H1 (cell line): ENCODE results near the gene GRIK2.

Experiments used
- ASH2L ChIP-seq: fragments of 200-600, 300-600 bp; sonication (generic); IDR thresholded peaks from one replicate; pipeline ENCODE4 v1.7.1; 2017; ENCODE audit warnings: low read length
- CBX5 ChIP-seq: fragments of 300-800, 300-1000 bp; sonication (generic); IDR thresholded peaks from 2 replicates; pipeline ENCODE4 v1.7.1; 2016; ENCODE audit warnings: antibody characterized with exemption, low read length, low read depth
- CHD1 ChIP-seq: IDR thresholded peaks from 2 replicates; pipeline ENCODE4 v1.6.1; 2012; ENCODE audit warnings: low read depth, low read length, improper control_type of control experiment
- CTCF ChIP-seq, 3 experiments: IDR thresholded peaks; 1 replicate in 2 of 3; 2 replicates in 1 of 3; pipeline versions ENCODE4 v1.5.1 to v1.6.1; 2011; ENCODE audit warnings: low read length in 3 of 3, mild to moderate bottlenecking in 3 of 3, inconsistent platforms in 2 of 3, low read depth in 1 of 3, moderate library complexity in 1 of 3; ENCODE audit not compliant: insufficient read depth in 1 of 3; ENCODE audit errors: control extremely low read depth in 1 of 3
- EGR1 ChIP-seq: IDR thresholded peaks from 2 replicates; pipeline ENCODE4 v1.6.1; 2011; ENCODE audit warnings: low read depth, low read length, borderline replicate concordance
- EP300 ChIP-seq, 2 experiments: IDR thresholded peaks; 1 replicate in 1 of 2; 2 replicates in 1 of 2; pipeline ENCODE4 v1.6.1; 2011 to 2012; ENCODE audit warnings: low read depth in 2 of 2, low read length in 2 of 2, mild to moderate bottlenecking in 2 of 2, borderline replicate concordance in 1 of 2, inconsistent platforms in 1 of 2, moderate library complexity in 1 of 2
- EZH2 ChIP-seq: fragments of 200-600 bp; sonication (generic); IDR thresholded peaks from 2 replicates; pipeline ENCODE4 v1.7.1; 2012; ENCODE audit warnings: low read depth, mild to moderate bottlenecking, moderate library complexity, low read length, inconsistent platforms; ENCODE audit not compliant: severe bottlenecking
- GTF2F1 ChIP-seq: IDR thresholded peaks from 2 replicates; pipeline ENCODE4 v1.6.1; 2012; ENCODE audit warnings: low read depth, low read length, improper control_type of control experiment, borderline replicate concordance
- MAFK ChIP-seq: IDR thresholded peaks from 2 replicates; pipeline ENCODE4 v1.6.1; 2012; ENCODE audit warnings: low read depth, mild to moderate bottlenecking, improper control_type of control experiment, low read length
- POLR2A ChIP-seq, 2 experiments: IDR thresholded peaks; 1 replicate in 1 of 2; 2 replicates in 1 of 2; pipeline ENCODE4 v1.6.1; 2011; ENCODE audit warnings: low read depth in 2 of 2, low read length in 2 of 2, mild to moderate bottlenecking in 2 of 2; ENCODE audit errors: control extremely low read depth in 1 of 2
- POLR2AphosphoS5 ChIP-seq: IDR thresholded peaks from 2 replicates; pipeline ENCODE4 v1.6.1; 2011; ENCODE audit warnings: low read depth, low read length
- SP1 ChIP-seq: IDR thresholded peaks from 2 replicates; pipeline ENCODE4 v1.6.1; 2011; ENCODE audit warnings: low read depth, low read length
- SRF ChIP-seq: IDR thresholded peaks from 2 replicates; pipeline ENCODE4 v1.6.1; 2011; ENCODE audit warnings: mild to moderate bottlenecking, low read depth, low read length, moderate library complexity

- TF ChIP-seq POLR2A (IDR thresholded peaks at IDR 0.05; ENCODE audit: control extremely low read depth in 1 of 2, low read depth in 2 of 2, low read length in 2 of 2) (no peak), EZH2 (peak; percentile 74), EGR1 (no peak), SRF (no peak), EP300 (IDR thresholded peaks at IDR 0.05; ENCODE audit: borderline replicate concordance in 1 of 2, low read depth in 2 of 2, low read length in 2 of 2) (no peak), CTCF (IDR thresholded peaks at IDR 0.05; ENCODE audit: control extremely low read depth in 1 of 3, insufficient read depth in 1 of 3, low read depth in 1 of 3, low read length in 3 of 3) (no peak), MAFK (no peak), GTF2F1 (no peak), POLR2AphosphoS5 (no peak), ASH2L (no peak), SP1 (no peak), CBX5 (no peak), CHD1 (no peak)
Observed at GRCh38 chr6:101392586-101393230, 800 bp upstream of the GRIK2 start.
